Measurements from ENCODE around the gene GLTP. TPM values are rescaled to one million over a fixed set of nuclear protein-coding genes. Genes with fewer than 3 reads are reported as not detected.

Gene GLTP
- polyA plus RNA-seq, 2 of the 4 experiments (the other 2 are of a cell fraction): 16.9 to 18.8 TPM

- POLR2A ChIA-PET: no interaction called here
- no peak for TF ChIP-seq KDM5A (IDR thresholded peaks at IDR 0.05)
- no peak for TF ChIP-seq EP300 (IDR thresholded peaks at IDR 0.05)
- no peak for TF ChIP-seq GATA3 (IDR thresholded peaks at IDR 0.05; ENCODE audit: borderline replicate concordance)
- TF ChIP-seq, protein P1, sequence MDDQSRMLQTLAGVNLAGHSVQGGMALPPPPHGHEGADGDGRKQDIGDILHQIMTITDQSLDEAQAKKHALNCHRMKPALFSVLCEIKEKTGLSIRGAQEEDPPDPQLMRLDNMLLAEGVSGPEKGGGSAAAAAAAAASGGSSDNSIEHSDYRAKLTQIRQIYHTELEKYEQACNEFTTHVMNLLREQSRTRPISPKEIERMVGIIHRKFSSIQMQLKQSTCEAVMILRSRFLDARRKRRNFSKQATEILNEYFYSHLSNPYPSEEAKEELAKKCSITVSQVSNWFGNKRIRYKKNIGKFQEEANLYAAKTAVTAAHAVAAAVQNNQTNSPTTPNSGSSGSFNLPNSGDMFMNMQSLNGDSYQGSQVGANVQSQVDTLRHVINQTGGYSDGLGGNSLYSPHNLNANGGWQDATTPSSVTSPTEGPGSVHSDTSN (IDR thresholded peaks at IDR 0.05): no peak
- TF ChIP-seq RNF2 (IDR thresholded peaks at IDR 0.05; ENCODE audit: borderline replicate concordance, low read depth): no peak
- no peak for TF ChIP-seq ESRRA (IDR thresholded peaks at IDR 0.05; ENCODE audit: borderline replicate concordance, low read length)
- TF ChIP-seq FOSB (CRISPR knock-in tag; IDR thresholded peaks at IDR 0.05): no peak
- TF ChIP-seq ZNF302 (CRISPR knock-in tag; IDR thresholded peaks at IDR 0.05): no peak
- no peak for TF ChIP-seq EHMT2 (IDR thresholded peaks at IDR 0.05; ENCODE audit: low read depth)
- TF ChIP-seq RCOR1 (IDR thresholded peaks at IDR 0.05; ENCODE audit: low read depth, low read length): no peak
- Histone ChIP-seq H3K4me3 (no peak overlapping the region), H3K27ac (no peak overlapping the region), H3K4me1 (no peaks in the 10 kb centered on the region), H3K4me2 (no peak overlapping the region), H3K9me3 (no peaks in the 10 kb centered on the region)
- ATAC-seq (no peak), FAIRE-seq (no peak), DNase-seq (ENCODE audit: low read depth in 1 of 2, low spot score in 1 of 2) (no peak)
- CTCF ChIA-PET: interaction anchor here (0.6 to 3.3 kb wide), 3 partner anchors 10 to 440 kb away, joined by 3 to 16 read pairs (median 4); no protein-coding TSS in a partner anchor
- WGBS (ENCODE audit: missing lambda C conversion rate): 79% methylated on average over 4 of the region's 4 CpGs
Measured at GRCh38 chr12:109916045-109916444, 35.7 kb upstream of the GLTP start.

GRCh38 chr12:109915171-109916040, 35.1 kb upstream of the GLTP start:
- Histone ChIP-seq H3K4me2 (no peak overlapping the region), H3K4me3 (no peak overlapping the region), H3K4me1 (no peaks in the 10 kb centered on the region), H3K27ac (no peak overlapping the region), H3K9me3 (no peaks in the 10 kb centered on the region)
- FAIRE-seq: no peak
- WGBS (ENCODE audit: missing lambda C conversion rate): 94% methylated on average over 26 of the region's 26 CpGs
- TF ChIP-seq KDM5A (IDR thresholded peaks at IDR 0.05): no peak
- no peak for TF ChIP-seq POLR2A (IDR thresholded peaks at IDR 0.05; ENCODE audit: low read length)
- TF ChIP-seq TP53 (CRISPR knock-in tag; IDR thresholded peaks at IDR 0.05): no peak
- TF ChIP-seq CTCF (IDR thresholded peaks at IDR 0.05): no peak
- TF ChIP-seq HOXA7 (CRISPR knock-in tag; IDR thresholded peaks at IDR 0.05): no peak
- TF ChIP-seq HDAC2 (IDR thresholded peaks at IDR 0.05): no peak
- no peak for TF ChIP-seq ZC3H11A (IDR thresholded peaks at IDR 0.05)
- no peak for TF ChIP-seq ESRRA (IDR thresholded peaks at IDR 0.05; ENCODE audit: borderline replicate concordance, low read length)
- no peak for TF ChIP-seq CHD2 (IDR thresholded peaks at IDR 0.05; ENCODE audit: low read length, partially characterized antibody)
- no peak for TF ChIP-seq BCL3 (IDR thresholded peaks at IDR 0.05)
- TF ChIP-seq, protein P2, sequence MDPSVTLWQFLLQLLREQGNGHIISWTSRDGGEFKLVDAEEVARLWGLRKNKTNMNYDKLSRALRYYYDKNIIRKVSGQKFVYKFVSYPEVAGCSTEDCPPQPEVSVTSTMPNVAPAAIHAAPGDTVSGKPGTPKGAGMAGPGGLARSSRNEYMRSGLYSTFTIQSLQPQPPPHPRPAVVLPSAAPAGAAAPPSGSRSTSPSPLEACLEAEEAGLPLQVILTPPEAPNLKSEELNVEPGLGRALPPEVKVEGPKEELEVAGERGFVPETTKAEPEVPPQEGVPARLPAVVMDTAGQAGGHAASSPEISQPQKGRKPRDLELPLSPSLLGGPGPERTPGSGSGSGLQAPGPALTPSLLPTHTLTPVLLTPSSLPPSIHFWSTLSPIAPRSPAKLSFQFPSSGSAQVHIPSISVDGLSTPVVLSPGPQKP (IDR thresholded peaks at IDR 0.05; ENCODE audit: low read depth, low read length): no peak
- no peak for TF ChIP-seq KDM1A (IDR thresholded peaks at IDR 0.05; ENCODE audit: low read depth)
- no peak for TF ChIP-seq HEYL (CRISPR knock-in tag; IDR thresholded peaks at IDR 0.05)
- TF ChIP-seq EHF (CRISPR knock-in tag; IDR thresholded peaks at IDR 0.05): no peak
- TF ChIP-seq, protein P1 (IDR thresholded peaks at IDR 0.05): no peak
- TF ChIP-seq, protein P3, sequence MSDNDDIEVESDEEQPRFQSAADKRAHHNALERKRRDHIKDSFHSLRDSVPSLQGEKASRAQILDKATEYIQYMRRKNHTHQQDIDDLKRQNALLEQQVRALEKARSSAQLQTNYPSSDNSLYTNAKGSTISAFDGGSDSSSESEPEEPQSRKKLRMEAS (IDR thresholded peaks at IDR 0.05): no peak
- no peak for TF ChIP-seq RARB (CRISPR knock-in tag; IDR thresholded peaks at IDR 0.05)
- no peak for TF ChIP-seq EHMT2 (IDR thresholded peaks at IDR 0.05; ENCODE audit: low read depth)
- no peak for ATAC-seq
- no peak for DNase-seq (ENCODE audit: low read depth in 1 of 2, low spot score in 1 of 2)
- ChIA-PET CTCF (interaction anchor here (0.9 to 3.3 kb wide), 5 partner anchors 10 to 509 kb away, joined by 3 to 16 read pairs (median 4); no protein-coding TSS in a partner anchor), POLR2A (no interaction called here)
